HG02678 (cell line): Measurements from ENCODE around the gene PUS10.
"Not testable (repeated sequence)": the region's sequence is repeated elsewhere in the genome, so short reads cannot be mapped to it uniquely, and the experiment has no call there.

ENCODE experiments used
- ATAC-seq: cut with Tn5 transposase; IDR thresholded peaks from one replicate; pipeline ENCODE4 v1.9.1; 2021; ENCODE audit warnings: mild to moderate bottlenecking, moderate library complexity; ENCODE audit not compliant: unreplicated experiment

Gene PUS10

GRCh38 chr2:60938301-60938700, 79.8 kb downstream of the PUS10 start:
- no peak for ATAC-seq

- ATAC-seq = no peak
These were observed 81.3 kb downstream of the PUS10 start for GRCh38 chr2:60936757-60937156.

- no peak for ATAC-seq
These were observed 83.8 kb downstream of the PUS10 start for GRCh38 chr2:60934165-60934722.

- no peak for ATAC-seq
These were observed 85.1 kb downstream of the PUS10 start for GRCh38 chr2:60932954-60933353.

GRCh38 chr2:60932061-60932460, 86.0 kb downstream of the PUS10 start:
- ATAC-seq = not testable (repeated sequence)

GRCh38 chr2:60926741-60927552, 91.1 kb downstream of the PUS10 start:
- ATAC-seq = no peak

GRCh38 chr2:60925994-60926740, 91.9 kb downstream of the PUS10 start:
- ATAC-seq = no peak

GRCh38 chr2:60907329-60907728, 110.7 kb downstream of the PUS10 start:
- ATAC-seq = no peak

GRCh38 chr2:60906395-60906794, 111.7 kb downstream of the PUS10 start:
- ATAC-seq = no peak

GRCh38 chr2:60905867-60906266, 112.2 kb downstream of the PUS10 start:
- ATAC-seq = not testable (repeated sequence)

- not testable (repeated sequence) for ATAC-seq
These were observed 116.8 kb downstream of the PUS10 start for GRCh38 chr2:60901296-60901695.

- peak; percentile 32 for ATAC-seq
These were observed 118.2 kb downstream of the PUS10 start for GRCh38 chr2:60899892-60900249.

GRCh38 chr2:60899230-60899891, 118.7 kb downstream of the PUS10 start:
- peak; percentile 76 for ATAC-seq

- ATAC-seq = no peak
These were observed 119.5 kb downstream of the PUS10 start for GRCh38 chr2:60898567-60898966.
